HepG2 (cell line): ENCODE results near the gene MAT2A. TPM values are rescaled to one million over a fixed set of nuclear protein-coding genes. Genes with fewer than 3 reads are reported as not detected.
A peak's percentile ranks its signal among the peaks of the same experiment; 100 is the strongest.

Source experiments
- ATAC-seq: fragments of 200-7000 bp; cut with Tn5 transposase; 3 replicates; pipeline ENCODE4 v1.9.1; 2020; ENCODE audit warnings: mild to moderate bottlenecking, moderate library complexity
- BruUV-seq: library from RNA; stranded (reverse); fragments of 400-500 nt; replicated peaks from 2 replicates; lab custom pipeline; 2021; lab: Mats Ljungman, UMichigan
- CTCF ChIA-PET: fragments of 300-600 bp; formaldehyde crosslinking; extraction: SDS; loops from one replicate; lab custom pipeline; 2021; ENCODE audit warnings: low total read pairs, inconsistent platforms, low intra/inter-chr PET ratio; lab: Yijun Ruan, JAX
- POLR2A ChIA-PET: fragments of 350-600 bp; sonication (Branson Sonifier 250); formaldehyde crosslinking; loops from one replicate; lab custom pipeline; 2020; ENCODE audit warnings: antibody characterized with exemption, inconsistent platforms; lab: Yijun Ruan, JAX
- DNase-seq: peaks from one replicate; pipeline ENCODE4 v3.0.0-alpha.2; 2015; ENCODE audit warnings: low spot score
- FAIRE-seq: peaks from 3 replicates; lab custom pipeline; 2011; peaks lifted over from hg19 to GRCh38; lab: Jason Lieb, UNC
- H2AFZ ChIP-seq: one replicate; pipeline ENCODE4 v1.6.1; 2011; ENCODE audit warnings: low read length, inconsistent platforms
- H3K27ac ChIP-seq: fragments of 300-600 bp; 3 replicates; pipeline ENCODE4 v1.8.0; 2011; ENCODE audit warnings: mixed run types, mild to moderate bottlenecking, mixed read lengths, low read length, inconsistent platforms; ENCODE audit not compliant: insufficient read depth; ENCODE audit errors: extremely low read length
- H3K27me3 ChIP-seq, 2 experiments: fragments of 200-600 bp in 1 of 2; 2 replicates in 1 of 2; 3 replicates in 1 of 2; pipeline versions ENCODE4 v1.6.0 to v1.8.0; 2011; ENCODE audit warnings: low read length in 2 of 2, mild to moderate bottlenecking in 2 of 2, moderate library complexity in 2 of 2, inconsistent platforms in 1 of 2; ENCODE audit not compliant: insufficient read depth in 2 of 2, control insufficient read depth in 1 of 2
- H3K36me3 ChIP-seq, 2 experiments: fragments of 200-600 bp in 1 of 2; replicated peaks in 1 of 2; 2 replicates in 1 of 2; 3 replicates in 1 of 2; pipeline versions ENCODE4 v1.5.1 to v1.8.0; 2011; ENCODE audit warnings: low read length in 2 of 2, inconsistent platforms in 1 of 2; ENCODE audit not compliant: insufficient read depth in 2 of 2, control insufficient read depth in 1 of 2
- H3K4me1 ChIP-seq: 2 replicates; pipeline ENCODE4 v1.5.1; 2012; ENCODE audit warnings: low read length, inconsistent platforms; ENCODE audit not compliant: insufficient read depth
- H3K4me2 ChIP-seq: 2 replicates; pipeline ENCODE4 v1.6.0; 2011; ENCODE audit warnings: low read depth, low read length, inconsistent platforms
- H3K4me3 ChIP-seq, 3 experiments: fragments of 200-600 bp in 1 of 3; sonication (generic), shearing (Covaris generic) in 1 of 3; replicated peaks in 1 of 3; 2 replicates each; pipeline ENCODE4 v1.5.1; 2011 to 2016; ENCODE audit warnings: low read length in 3 of 3, inconsistent platforms in 2 of 3, low read depth in 2 of 3, mild to moderate bottlenecking in 2 of 3, control low read depth in 1 of 3, mixed read lengths in 1 of 3; ENCODE audit not compliant: insufficient read depth in 1 of 3
- H3K79me2 ChIP-seq: one replicate; pipeline ENCODE4 v1.6.1; 2011; ENCODE audit warnings: low read length, inconsistent platforms; ENCODE audit not compliant: insufficient read depth
- H3K9ac ChIP-seq: 2 replicates; pipeline ENCODE4 v1.6.0; 2011; ENCODE audit warnings: mild to moderate bottlenecking, low read depth, low read length, inconsistent platforms; ENCODE audit not compliant: insufficient read depth
- H3K9me3 ChIP-seq: 2 replicates; pipeline ENCODE4 v1.5.1; 2012; ENCODE audit warnings: mild to moderate bottlenecking, low read length
- H4K20me1 ChIP-seq: 2 replicates; pipeline ENCODE4 v1.6.0; 2011; ENCODE audit warnings: inconsistent platforms, mild to moderate bottlenecking, low read length, moderate library complexity; ENCODE audit not compliant: insufficient read depth
- ARNTL ChIP-seq: sonication (generic); formaldehyde crosslinking; IDR thresholded peaks from 2 replicates; pipeline ENCODE4 v1.4.0; 2020; ENCODE audit warnings: mild to moderate bottlenecking, missing genetic modification reagents
- CAMTA2 ChIP-seq: sonication (generic); formaldehyde crosslinking; IDR thresholded peaks from 2 replicates; pipeline ENCODE4 v1.4.0; 2020; ENCODE audit warnings: mild to moderate bottlenecking, missing genetic modification reagents, borderline replicate concordance
- E2F2 ChIP-seq: sonication (generic); formaldehyde crosslinking; IDR thresholded peaks from 2 replicates; pipeline ENCODE4 v1.4.0; 2020; ENCODE audit warnings: missing genetic modification reagents, borderline replicate concordance
- FOXO4 ChIP-seq: sonication (generic); formaldehyde crosslinking; conservative IDR thresholded peaks from 2 replicates; pipeline ENCODE4 v1.8.1; 2023; ENCODE audit warnings: missing genetic modification reagents
- HES4 ChIP-seq: sonication (generic); formaldehyde crosslinking; IDR thresholded peaks from 2 replicates; pipeline ENCODE4 v1.9.0; 2021; ENCODE audit warnings: mild to moderate bottlenecking, missing genetic modification reagents, borderline replicate concordance
- HHEX ChIP-seq: IDR thresholded peaks from 2 replicates; pipeline ENCODE4 v1.6.1; 2016; ENCODE audit warnings: control low read depth
- HOMEZ ChIP-seq: IDR thresholded peaks from 2 replicates; pipeline ENCODE4 v1.6.1; 2016; ENCODE audit warnings: low read depth
- NAIF1 ChIP-seq: sonication (generic); formaldehyde crosslinking; IDR thresholded peaks from 2 replicates; pipeline ENCODE4 v1.5.0; 2020; ENCODE audit warnings: mild to moderate bottlenecking, missing genetic modification reagents, borderline replicate concordance
- NR1H2 ChIP-seq: sonication (generic); formaldehyde crosslinking; IDR thresholded peaks from 2 replicates; pipeline ENCODE4 v1.8.1; 2022; ENCODE audit warnings: low read depth, missing genetic modification reagents, borderline replicate concordance
- TAF1 ChIP-seq: sonication (generic); formaldehyde crosslinking; IDR thresholded peaks from 2 replicates; pipeline ENCODE4 v1.4.0; 2020; ENCODE audit warnings: missing genetic modification reagents
- TBX3 ChIP-seq: fragments of 450-650 bp; IDR thresholded peaks from 2 replicates; pipeline ENCODE4 v1.6.1; 2017; ENCODE audit warnings: antibody characterized with exemption, mild to moderate bottlenecking, inconsistent platforms, borderline replicate concordance
- ZBTB20 ChIP-seq: sonication (generic); formaldehyde crosslinking; IDR thresholded peaks from 2 replicates; pipeline ENCODE4 v1.8.1; 2023; ENCODE audit warnings: missing genetic modification reagents, low read depth, mild to moderate bottlenecking, borderline replicate concordance
- ZBTB43 ChIP-seq: sonication (generic); formaldehyde crosslinking; conservative IDR thresholded peaks from 2 replicates; pipeline ENCODE4 v1.4.0; 2020; ENCODE audit warnings: missing genetic modification reagents
- ZKSCAN8 ChIP-seq: IDR thresholded peaks from 2 replicates; pipeline ENCODE4 v1.6.1; 2016; ENCODE audit warnings: borderline replicate concordance, missing genetic modification reagents, missing compliant biosample characterization
- ZNF296 ChIP-seq: sonication (generic); formaldehyde crosslinking; conservative IDR thresholded peaks from 2 replicates; pipeline ENCODE4 v1.5.0; 2020; ENCODE audit warnings: mild to moderate bottlenecking, missing genetic modification reagents
- ZNF432 ChIP-seq: sonication (generic); formaldehyde crosslinking; IDR thresholded peaks from 2 replicates; pipeline ENCODE4 v1.5.0; 2020; ENCODE audit warnings: missing genetic modification reagents, mild to moderate bottlenecking, borderline replicate concordance
- ZNF547 ChIP-seq: sonication (generic); formaldehyde crosslinking; IDR thresholded peaks from 2 replicates; pipeline ENCODE4 v1.5.1; 2020; ENCODE audit warnings: mild to moderate bottlenecking, missing genetic modification reagents
- ZNF557 ChIP-seq: sonication (generic); formaldehyde crosslinking; IDR thresholded peaks from 2 replicates; pipeline ENCODE4 v1.4.0; 2020; ENCODE audit warnings: missing genetic modification reagents
- ZNF777 ChIP-seq: sonication (generic); formaldehyde crosslinking; IDR thresholded peaks from 2 replicates; pipeline ENCODE4 v1.4.0; 2020; ENCODE audit warnings: missing genetic modification reagents
- WGBS: methylation state at CpG from one replicate; pipeline ENCODE4 v1.1.6; 2017; ENCODE audit warnings: low lambda C conversion rate; 5-methylcytosine and 5-hydroxymethylcytosine counted together
- in situ Hi-C: cut with HindIII; loops from 2 replicates; pipeline ENCODE4 v1.10.0; 2017; ENCODE audit warnings: low pct_unique_long_range_greater_than_20kb; ENCODE audit not compliant: extremely low pct_ligation_motif_present
- intact Hi-C: fragments of 100-400 bp; cut with micrococcal nuclease; formaldehyde crosslinking; loops from one replicate; pipeline ENCODE4 v1.10.0; 2022; ENCODE audit not compliant: unreplicated experiment
- polyA plus RNA-seq, 8 experiments: library from polyadenylated mRNA; depleted of rRNA in 3 of 8; stranded (reverse) in 7 of 8; unstranded in 1 of 8; fragments of >200 nt; fragmentation: Illumina TruSeq in 4 of 8; extraction: Trizol in 4 of 8; gene quantifications; 2 replicates each; pipeline versions ENCODE4 v1.2.1 to v1.2.3, GENCODE V29; 2011 to 2016; ENCODE audit warnings: low read depth in 4 of 8, missing spikeins in 1 of 8, mixed read lengths in 1 of 8; ENCODE audit not compliant: insufficient read depth in 1 of 8
- total RNA-seq, 5 experiments: library from RNA; depleted of rRNA; stranded (reverse); fragments of >200 nt; fragmentation: Illumina TruSeq; extraction: Trizol; gene quantifications; 2 replicates each; pipeline ENCODE4 v1.2.3, GENCODE V29; 2016; ENCODE audit warnings: low read depth in 1 of 5

MAT2A gene
- total and polyA plus RNA-seq, 2 of the 13 experiments (the other 11 are each of a cell fraction or from before 2014, with no cell fraction given), result 155 to 331 TPM

GRCh38 chr2:85579266-85579935 lies 40.4 kb downstream of the MAT2A start (continued):
- TF ChIP-seq HOMEZ (CRISPR knock-in tag), result no peak
- no peak for TF ChIP-seq ZNF777 (CRISPR knock-in tag)
- no peak for TF ChIP-seq CAMTA2
- no peak for TF ChIP-seq ZNF557 (CRISPR knock-in tag)
- 0 out of 2 replicates have a peak, but pooled peaks have one; percentile 39 for TF ChIP-seq E2F2 (CRISPR knock-in tag)
- TF ChIP-seq NAIF1, result no peak
- TF ChIP-seq ZNF296 (CRISPR knock-in tag), result no peak
- no peak for TF ChIP-seq NR1H2 (CRISPR knock-in tag)

GRCh38 chr2:85580206-85580605 lies 41.2 kb downstream of the MAT2A start:
- Histone ChIP-seq H3K4me2 (no peak overlapping the region), H3K27ac (no peak overlapping the region), H3K27me3 (no peaks in the 10 kb centered on the region; a peak in 1 of 5 replicates), H3K9me3 (no peaks in the 10 kb centered on the region), H3K79me2 (peaks cover 12% of the 10 kb centered on the region), H4K20me1 (no peaks in the 10 kb centered on the region), H3K36me3 (peaks cover 0 to 7% of the 10 kb centered on the region in 2 experiments; a peak in 4 of 5 replicates), H3K4me1 (peaks cover 70% of the 10 kb centered on the region), H3K9ac (no peak overlapping the region), H2AFZ (no peak overlapping the region), H3K4me3 (no peak overlapping the region)
- no TSS peak for BruUV-seq
- intact Hi-C loops, result no loop called here
- 88% methylated on average over 3 of the region's 3 CpGs for WGBS
- DNase-seq (no peak), ATAC-seq (no peak), FAIRE-seq (no peak)
- CTCF ChIA-PET, result no interaction called here
- in situ Hi-C loops, result no loop called here
- POLR2A ChIA-PET, result interaction anchor here (0.8 to 12.7 kb wide), 5 partner anchors 8 to 138 kb away, joined by 3 to 201 read pairs (median 71); partner anchors contain the start of genes GGCX, RNF181 and TMEM150A
- no peak for TF ChIP-seq ZNF547 (CRISPR knock-in tag)
- TF ChIP-seq ZKSCAN8 (CRISPR knock-in tag), result no peak
- TF ChIP-seq TAF1 (CRISPR knock-in tag), result no peak
- no peak for TF ChIP-seq ZBTB20 (CRISPR knock-in tag)
- no peak for TF ChIP-seq ZBTB43 (CRISPR knock-in tag)
- TF ChIP-seq HES4 (CRISPR knock-in tag), result no peak
- TF ChIP-seq HHEX (CRISPR knock-in tag), result no peak
- TF ChIP-seq ZNF432, result no peak
- no peak for TF ChIP-seq TBX3
- no peak for TF ChIP-seq FOXO4 (CRISPR knock-in tag)
- no peak for TF ChIP-seq ARNTL
